Limb (tissue), 2 donors: Measurements from ENCODE around the gene IQCE.

Source experiments
- DNase-seq, 2 donors: peaks; one replicate each; pipeline ENCODE4 v3.0.0-alpha.2; 2016; ENCODE audit errors: extremely low spot score in 2 of 2

The IQCE gene, protein sequence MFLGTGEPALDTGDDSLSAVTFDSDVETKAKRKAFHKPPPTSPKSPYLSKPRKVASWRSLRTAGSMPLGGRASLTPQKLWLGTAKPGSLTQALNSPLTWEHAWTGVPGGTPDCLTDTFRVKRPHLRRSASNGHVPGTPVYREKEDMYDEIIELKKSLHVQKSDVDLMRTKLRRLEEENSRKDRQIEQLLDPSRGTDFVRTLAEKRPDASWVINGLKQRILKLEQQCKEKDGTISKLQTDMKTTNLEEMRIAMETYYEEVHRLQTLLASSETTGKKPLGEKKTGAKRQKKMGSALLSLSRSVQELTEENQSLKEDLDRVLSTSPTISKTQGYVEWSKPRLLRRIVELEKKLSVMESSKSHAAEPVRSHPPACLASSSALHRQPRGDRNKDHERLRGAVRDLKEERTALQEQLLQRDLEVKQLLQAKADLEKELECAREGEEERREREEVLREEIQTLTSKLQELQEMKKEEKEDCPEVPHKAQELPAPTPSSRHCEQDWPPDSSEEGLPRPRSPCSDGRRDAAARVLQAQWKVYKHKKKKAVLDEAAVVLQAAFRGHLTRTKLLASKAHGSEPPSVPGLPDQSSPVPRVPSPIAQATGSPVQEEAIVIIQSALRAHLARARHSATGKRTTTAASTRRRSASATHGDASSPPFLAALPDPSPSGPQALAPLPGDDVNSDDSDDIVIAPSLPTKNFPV

GRCh38 chr7:2558629-2559282, at the start of gene IQCE:
TSS of gene IQCE (plus strand) at chr7:2558979. CDS start at chr7:2559182, 203 bp downstream.
- peak; percentile 85 to 95 for DNase-seq

DNA sequence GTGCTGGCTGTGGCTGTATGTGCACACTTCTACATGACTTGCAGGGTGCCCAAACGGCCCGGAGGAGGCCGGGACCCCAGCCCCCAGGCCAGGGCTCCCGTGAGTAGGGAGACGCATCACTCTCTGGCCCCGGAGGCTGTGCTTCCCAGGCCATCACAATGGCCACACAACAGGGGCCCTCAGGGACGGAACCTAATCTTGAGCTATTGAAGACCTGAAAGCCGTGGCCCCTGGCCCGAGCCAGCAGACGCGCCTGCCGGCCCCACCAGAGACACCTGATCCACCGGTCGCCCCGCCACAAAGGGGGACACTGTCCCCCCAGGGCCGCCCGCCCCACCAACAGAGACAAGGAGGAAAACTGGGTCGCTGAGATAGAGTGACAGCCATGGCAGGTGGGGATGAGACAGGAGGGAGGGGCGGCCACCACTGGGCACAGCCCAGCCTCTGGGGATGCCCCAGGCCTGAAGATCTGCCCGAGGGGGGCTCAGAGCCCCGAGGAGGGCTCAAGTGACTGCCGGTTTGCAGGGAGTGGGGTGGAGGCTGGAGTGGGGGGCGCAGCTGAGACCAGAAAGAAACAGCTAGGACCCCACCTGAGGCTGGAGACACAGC, 49.4 kb upstream of the IQCE start:
- DNase-seq: no peak

DNA sequence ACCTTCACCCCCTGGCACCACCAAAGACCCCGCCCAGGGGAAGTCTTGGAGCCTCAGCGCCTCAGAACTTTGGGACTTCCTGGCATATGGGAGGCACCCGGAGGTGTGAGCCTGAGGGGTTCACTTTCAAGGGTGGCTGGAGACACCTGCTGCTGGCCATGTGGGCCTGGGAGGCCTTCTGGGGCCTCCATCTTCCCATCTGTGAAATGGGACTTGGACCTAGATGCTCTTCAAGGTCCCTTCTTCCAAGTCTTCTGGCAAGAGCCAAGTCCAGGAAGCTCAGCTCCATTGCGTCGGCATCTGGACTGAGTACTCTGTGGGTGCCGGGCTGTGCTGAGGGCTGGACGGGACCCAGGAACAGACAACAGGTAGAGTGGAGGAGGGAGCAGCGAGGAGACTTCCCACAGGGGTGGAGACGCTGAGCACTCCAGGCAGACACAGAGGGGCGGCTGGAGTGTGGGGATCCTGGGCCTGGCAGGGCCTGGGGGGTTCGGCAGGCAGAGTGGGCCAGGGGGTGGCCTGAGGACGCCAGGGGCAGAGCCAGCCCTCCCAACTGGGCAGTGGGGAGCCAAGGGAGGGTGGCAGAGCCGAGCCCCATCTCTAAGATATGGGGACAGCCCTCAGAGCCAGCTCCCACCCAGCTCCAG, 48.5 kb upstream of the IQCE start:
- no peak for DNase-seq

DNA sequence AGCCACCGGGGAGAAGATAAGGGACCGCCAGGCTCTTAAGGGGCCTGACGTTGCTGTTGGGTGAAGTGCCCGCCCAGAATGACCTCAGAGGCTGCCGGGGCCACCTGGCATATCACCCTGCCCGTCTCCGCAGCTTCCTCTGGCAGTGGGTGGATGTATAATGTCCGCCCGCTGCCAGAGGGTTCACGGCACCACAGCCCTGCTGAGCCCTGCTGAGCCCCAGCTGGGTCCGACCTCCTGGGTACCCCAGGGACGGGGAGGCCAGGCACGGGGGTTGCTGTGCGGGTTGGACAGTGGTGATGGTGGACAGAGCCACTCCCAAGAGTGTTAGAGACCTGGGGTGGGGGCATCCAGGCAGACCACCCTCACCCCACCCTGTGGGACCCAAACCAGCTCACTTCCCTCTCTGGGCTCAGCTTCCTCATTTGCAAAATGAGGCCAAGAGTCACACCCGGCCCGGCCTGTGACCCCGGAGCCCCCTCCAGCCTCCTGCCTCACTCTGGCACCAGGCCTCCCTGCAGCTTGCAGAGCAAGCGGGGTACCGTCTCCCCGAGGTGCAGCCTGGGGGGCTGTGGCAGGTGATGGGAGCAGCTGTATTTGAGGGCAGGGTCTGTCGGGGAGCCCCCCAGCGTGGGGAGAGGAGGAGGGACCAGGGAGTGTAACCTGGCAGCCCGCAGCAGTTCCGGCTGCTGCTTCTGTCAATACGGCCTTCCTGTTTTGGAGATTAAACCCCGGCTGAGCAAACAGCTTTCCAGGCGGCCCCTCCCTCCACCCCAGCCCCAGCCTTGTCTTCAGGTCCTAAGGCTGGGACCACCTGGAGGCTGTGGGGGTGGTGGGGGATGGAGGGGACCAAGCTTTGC, 47.6 kb upstream of the IQCE start:
- no peak for DNase-seq

DNA sequence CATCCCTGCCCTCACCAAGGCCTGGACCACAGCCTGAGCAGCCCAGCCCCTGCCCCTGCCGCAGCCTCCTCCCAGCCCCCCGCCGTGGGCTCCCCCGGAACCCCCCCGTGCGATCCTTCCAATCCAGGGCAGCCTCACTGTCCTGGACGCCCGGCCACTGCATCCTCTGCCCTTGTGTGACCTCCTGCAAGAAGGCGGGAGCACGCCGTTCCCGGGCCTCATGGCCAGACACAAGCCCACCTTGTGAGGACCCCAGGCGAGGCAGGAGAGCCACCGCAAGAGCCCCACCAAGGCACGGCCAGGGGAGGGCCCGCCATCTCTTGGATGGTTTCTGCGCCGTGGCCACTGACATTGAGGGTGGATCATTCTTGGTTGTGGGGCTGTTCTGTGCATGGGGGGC, 47.0 kb upstream of the IQCE start:
- DNase-seq: no peak

DNA sequence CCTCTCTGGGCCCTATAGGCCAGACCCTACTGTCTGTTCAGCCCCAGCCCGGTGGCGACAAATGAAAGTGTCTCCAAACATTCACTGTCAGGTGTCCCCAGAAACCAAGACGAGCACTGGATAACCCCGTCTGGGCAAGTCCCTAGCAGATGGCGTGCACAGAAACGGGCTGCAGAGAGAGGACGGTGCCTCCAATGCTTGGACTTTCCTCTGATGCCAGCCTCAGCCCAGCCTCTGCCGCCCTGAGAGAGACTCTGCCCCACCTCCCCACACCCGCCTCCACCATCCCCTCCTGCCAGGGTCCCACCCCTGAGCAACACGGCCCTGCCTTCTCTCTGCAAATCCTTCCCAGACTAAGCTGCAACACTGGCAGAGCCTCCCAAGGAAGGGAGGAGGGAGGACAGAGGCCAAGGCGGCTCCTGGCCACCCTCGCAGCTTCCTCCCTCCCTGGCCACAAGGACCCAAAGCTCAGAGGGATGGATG, 46.6 kb upstream of the IQCE start:
- no peak for DNase-seq

- no peak for DNase-seq
Measured at GRCh38 chr7:2512713-2513112, 46.1 kb upstream of the IQCE start.

DNA sequence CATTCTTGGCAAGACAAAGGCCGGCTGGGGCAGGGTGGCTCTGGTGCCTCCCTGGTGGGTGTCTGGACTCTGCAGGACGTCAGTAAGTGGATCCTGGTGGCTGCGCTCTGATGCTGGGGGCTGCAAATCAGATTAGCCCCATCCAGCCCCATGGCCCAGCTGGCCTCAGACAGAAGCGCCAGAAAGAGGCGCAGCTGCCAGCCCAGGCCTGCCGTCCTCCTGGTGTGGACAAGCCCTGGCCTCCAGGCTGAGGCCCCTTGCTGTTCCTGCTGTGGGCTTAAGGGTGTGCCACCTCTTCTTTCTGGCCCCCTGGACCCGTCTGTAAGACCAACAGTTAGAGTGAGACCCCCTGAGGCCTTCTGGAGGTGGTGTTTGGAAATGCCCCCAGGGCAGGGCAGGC, 45.1 kb upstream of the IQCE start:
- no peak for DNase-seq

DNA sequence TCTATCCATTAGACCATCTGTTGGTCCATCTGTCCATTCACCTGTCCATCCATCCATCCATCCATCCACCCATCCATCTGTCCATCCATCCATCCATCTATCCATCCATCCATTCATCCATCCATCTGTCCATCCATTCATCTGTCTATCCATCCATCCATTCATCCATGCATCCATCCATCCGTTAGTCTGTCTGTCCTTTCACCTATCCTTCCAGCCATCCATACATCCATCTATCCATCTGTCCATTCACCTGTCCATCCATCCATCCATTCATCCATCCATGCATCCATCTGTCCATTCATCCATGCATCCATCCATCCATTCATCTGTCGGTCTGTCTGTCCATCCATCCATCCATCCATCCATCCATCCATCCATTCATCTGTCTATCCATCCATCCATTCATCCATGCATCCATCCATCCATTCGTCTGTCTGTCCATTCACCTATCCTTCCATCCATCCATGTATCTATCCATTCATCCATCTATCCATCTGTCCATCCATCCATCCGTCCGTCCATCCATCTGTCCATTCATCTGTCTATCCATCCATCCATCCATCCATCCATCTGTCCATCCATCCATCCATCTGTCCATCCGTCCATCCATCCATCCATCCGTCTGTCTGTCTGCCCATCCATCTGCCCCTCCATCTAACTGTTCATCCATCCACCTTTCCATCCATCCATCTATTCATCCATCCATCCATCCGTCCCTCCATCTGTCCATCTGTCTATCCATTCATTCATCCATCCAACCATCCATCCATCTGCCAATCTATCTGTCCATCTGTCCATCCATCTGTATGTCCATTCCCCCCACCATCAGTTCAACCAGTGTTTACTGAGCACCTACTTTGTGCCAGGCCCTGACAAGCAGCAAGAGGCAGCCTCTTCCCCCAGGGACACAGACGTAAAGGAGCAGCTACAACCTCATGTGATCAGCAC, 44.0 kb upstream of the IQCE start:
- no peak for DNase-seq

- DNase-seq: no peak
Measured at GRCh38 chr7:2515424-2516193, 43.2 kb upstream of the IQCE start.

DNA sequence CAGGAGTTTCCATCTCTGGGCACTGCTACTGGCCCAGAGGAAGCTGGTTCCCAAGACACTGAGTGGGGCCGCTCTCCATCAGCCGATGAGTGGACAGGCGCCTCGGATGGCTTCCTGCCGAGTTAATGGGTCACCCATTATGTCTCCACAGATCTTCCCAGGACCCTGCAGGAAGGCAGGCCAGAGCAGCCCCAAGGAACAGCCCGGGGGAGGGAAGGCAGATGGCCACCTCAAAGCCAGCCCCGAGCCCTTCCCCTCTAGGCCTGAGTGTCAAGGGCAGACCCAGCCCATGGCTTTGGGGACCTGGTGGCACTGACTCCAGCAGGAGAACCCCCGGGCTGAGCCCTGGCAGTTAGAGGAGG, 42.6 kb upstream of the IQCE start:
- no peak for DNase-seq

- DNase-seq: peak in 1 of 2 donors; percentile 73
Measured at GRCh38 chr7:2517026-2517425, 41.8 kb upstream of the IQCE start.

- no peak for DNase-seq
Measured at GRCh38 chr7:2517678-2518507, 40.9 kb upstream of the IQCE start.

GRCh38 chr7:2518737-2519118, 40.1 kb upstream of the IQCE start:
- no peak for DNase-seq

DNA sequence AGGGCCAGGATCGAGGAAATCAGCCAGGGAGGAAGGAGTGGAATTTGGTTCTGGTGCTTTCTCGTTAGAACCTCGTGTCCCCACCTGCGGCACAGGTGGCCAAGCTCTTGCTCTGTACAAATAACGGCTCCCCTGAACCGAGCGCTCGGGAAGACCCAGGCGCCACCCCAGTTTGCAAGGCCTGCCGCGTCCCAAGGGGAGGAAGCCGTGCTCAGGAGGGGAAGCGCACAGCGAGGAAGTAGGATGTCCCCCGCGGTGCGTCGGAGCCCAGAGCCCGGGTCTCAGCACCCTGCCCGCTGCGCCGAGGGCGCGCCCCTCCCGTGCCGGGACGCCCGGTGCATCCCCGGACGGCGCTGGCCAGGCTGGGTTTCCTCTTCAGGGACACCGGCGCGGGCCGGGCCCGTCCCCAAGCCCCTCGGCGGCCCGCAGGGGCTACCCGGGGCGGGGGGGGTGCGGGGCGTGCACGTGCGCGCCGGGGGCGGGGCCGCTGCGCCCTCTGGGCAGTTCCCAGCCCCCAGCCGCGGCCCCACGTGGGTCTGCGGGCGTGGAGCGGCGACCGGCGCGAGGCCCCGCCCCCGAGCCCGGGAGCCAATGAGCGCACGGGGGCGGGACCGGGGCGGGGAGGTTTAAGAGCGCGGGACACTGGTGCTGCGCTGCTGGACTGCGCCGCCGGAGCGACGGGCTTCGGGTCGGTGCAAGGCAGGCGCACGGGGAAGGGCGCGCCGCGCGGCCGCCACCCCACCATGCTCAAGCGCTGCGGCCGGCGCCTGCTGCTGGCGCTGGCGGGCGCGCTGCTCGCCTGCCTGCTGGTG, 39.5 kb upstream of the IQCE start, which contains the start of gene LFNG:
Gene LFNG (plus strand): TSS at position 656 of the 812 bp plus-strand sequence. CDS start 88 bp downstream, at position 744.
- peak; percentile 88 to 92 for DNase-seq

DNA sequence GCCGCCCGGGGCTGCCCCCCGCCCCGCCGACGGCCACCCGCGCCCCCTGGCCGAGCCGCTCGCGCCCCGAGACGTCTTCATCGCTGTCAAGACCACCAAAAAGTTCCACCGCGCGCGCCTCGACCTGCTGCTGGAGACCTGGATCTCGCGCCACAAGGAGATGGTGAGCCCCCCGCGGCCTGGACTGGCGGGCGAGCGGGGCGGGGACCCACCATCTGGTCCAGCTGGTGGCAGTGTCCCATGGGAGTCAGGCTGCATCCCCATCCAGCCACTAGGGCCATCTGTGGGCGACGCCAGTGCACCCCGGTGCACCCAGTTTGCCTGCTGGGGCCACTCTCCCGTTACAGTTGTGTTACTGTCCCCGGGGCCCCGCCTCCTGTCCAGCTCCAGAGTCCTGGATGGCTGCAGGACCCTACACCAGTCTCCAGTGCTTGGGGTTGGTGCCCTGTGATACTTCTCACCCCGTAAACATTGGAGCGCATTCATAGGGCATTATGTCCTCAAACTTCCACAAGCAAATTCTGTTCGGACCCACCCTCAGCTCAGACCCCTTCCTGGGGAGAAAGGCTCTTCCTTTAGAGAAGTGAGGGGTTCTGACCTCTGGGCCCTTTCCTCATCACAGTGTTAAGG, 38.5 kb upstream of the IQCE start:
- no peak for DNase-seq
